Activated T-cell treated with anti-CD3 and anti-CD28 coated beads for 24 hours (primary cell): ENCODE data around the gene DGCR6L.
"Not testable (repeated sequence)": the region's sequence is repeated elsewhere in the genome, so short reads cannot be mapped to it uniquely, and the experiment has no call there.

Experiments
- DNase-seq: peaks from one replicate; pipeline ENCODE4 v3.0.0-alpha.2; 2020; ENCODE audit warnings: low read depth

DGCR6L gene

GRCh38 chr22:20319745-20320658 is at the start of gene DGCR6L:
Gene DGCR6L (minus strand): TSS chr22:20320060. CDS start chr22:20319988, 72 bp downstream.
- peak; percentile 96 for DNase-seq

GRCh38 chr22:20368875-20369274 is 49.0 kb upstream of the DGCR6L start:
- not testable (repeated sequence) for DNase-seq

- not testable (repeated sequence) for DNase-seq
Measured at GRCh38 chr22:20366841-20367240, 47.0 kb upstream of the DGCR6L start.

GRCh38 chr22:20364335-20365260 is 44.7 kb upstream of the DGCR6L start:
- DNase-seq: not testable (repeated sequence)

- DNase-seq: not testable (repeated sequence)
Measured at GRCh38 chr22:20362403-20362802, 42.5 kb upstream of the DGCR6L start.

- not testable (repeated sequence) for DNase-seq
Measured at GRCh38 chr22:20361752-20362229, 41.9 kb upstream of the DGCR6L start.

- not testable (repeated sequence) for DNase-seq
Measured at GRCh38 chr22:20360866-20361751, 41.2 kb upstream of the DGCR6L start.

- DNase-seq: not testable (repeated sequence)
Measured at GRCh38 chr22:20360261-20360660, 40.4 kb upstream of the DGCR6L start.

- not testable (repeated sequence) for DNase-seq
Measured at GRCh38 chr22:20358503-20359239, 38.8 kb upstream of the DGCR6L start.

- DNase-seq: not testable (repeated sequence)
Measured at GRCh38 chr22:20357967-20358366, 38.1 kb upstream of the DGCR6L start.

GRCh38 chr22:20356906-20357305 is 37.0 kb upstream of the DGCR6L start:
- not testable (repeated sequence) for DNase-seq

GRCh38 chr22:20355939-20356636 is 36.2 kb upstream of the DGCR6L start:
- DNase-seq: not testable (repeated sequence)

- no peak for DNase-seq
Measured at GRCh38 chr22:20354238-20354975, 34.5 kb upstream of the DGCR6L start.

GRCh38 chr22:20352536-20352935 is 32.7 kb upstream of the DGCR6L start:
- DNase-seq: not testable (repeated sequence)

- not testable (repeated sequence) for DNase-seq
Measured at GRCh38 chr22:20346553-20346952, 26.7 kb upstream of the DGCR6L start.

GRCh38 chr22:20338291-20338690 is 18.4 kb upstream of the DGCR6L start:
- DNase-seq: not testable (repeated sequence)

- DNase-seq: not testable (repeated sequence)
Measured at GRCh38 chr22:20337807-20338206, 17.9 kb upstream of the DGCR6L start.

- DNase-seq: not testable (repeated sequence)
Measured at GRCh38 chr22:20336561-20336960, 16.7 kb upstream of the DGCR6L start.

- DNase-seq: not testable (repeated sequence)
Measured at GRCh38 chr22:20328569-20328930, 8.7 kb upstream of the DGCR6L start.
